HUDEP-2 (cell line): Measurements from ENCODE around the gene DPY19L2.
"Not testable (repeated sequence)": the region's sequence is repeated elsewhere in the genome, so short reads cannot be mapped to it uniquely, and the experiment has no call there.

Experiments
- DNase-seq, 76 experiments: peaks; one replicate each; lab custom pipeline; 2025; ENCODE audit not compliant: unreplicated experiment in 76 of 76; lab: John Stamatoyannopoulos, UW

The DPY19L2 gene

DNA sequence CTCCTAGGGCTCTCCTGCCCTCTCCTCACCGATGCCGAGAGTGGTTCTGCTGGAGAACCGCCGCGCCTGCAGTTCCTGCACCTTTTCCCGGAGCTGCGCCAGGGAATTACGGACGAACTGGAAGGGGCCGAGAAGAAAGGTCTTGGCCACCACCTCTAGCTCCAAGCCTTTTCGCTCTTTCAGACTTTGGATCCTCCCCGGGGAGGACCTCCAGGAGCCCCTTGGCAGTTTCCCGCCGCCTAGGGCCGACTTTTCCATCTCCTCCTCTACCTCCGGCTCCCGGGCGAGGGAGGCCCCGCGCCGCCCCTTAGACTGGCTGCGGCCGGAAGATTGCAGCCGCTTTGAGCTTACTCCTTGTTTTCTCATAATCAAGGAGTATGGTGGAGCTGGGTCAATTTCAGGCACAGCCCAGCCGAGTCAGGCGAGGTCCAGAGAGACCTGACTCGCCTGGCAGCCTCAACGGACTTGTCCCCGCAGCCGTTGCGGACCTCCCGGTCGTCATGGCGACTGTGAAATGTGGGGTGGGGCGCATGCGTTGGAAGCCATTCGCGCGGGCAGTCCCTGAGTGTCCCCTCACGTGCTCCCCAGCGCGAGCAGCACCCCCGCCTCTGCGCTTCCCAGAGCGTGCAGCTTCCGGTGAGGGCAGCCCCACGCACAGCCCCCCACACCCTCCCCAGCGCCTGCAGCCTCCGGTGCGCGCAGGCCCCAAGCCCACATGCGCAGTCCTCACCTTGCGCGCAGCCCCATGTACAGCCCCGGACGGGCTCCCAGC, at the start of gene DPY19L2:
TSS of gene DPY19L2 (minus strand) at position 466 of the 772 bp plus-strand sequence. CDS start at position 366, 100 bp downstream.
- peak in 75 of 76 experiments; percentile 2 to 91 (median 76) for DNase-seq

DNA sequence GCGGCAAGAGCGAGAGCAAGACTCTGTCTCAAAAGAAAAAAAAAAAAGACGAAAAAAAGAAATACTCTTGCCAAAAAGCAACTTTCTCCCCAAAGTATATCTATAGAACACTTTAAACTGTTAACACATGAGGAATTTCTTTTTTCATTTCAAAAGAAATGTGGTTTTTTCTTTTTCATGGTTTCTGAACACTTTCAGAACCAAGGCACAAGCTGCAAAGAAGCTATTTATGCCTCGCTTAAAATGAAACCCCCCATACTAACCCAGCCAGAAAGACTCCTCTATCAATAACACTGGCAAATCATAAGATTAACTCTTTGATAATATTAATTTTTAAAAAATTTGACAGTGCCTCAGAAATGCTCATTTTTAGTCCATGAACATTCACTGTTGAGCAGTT, 48.6 kb upstream of the DPY19L2 start:
- DNase-seq, result not testable (repeated sequence)

DNA sequence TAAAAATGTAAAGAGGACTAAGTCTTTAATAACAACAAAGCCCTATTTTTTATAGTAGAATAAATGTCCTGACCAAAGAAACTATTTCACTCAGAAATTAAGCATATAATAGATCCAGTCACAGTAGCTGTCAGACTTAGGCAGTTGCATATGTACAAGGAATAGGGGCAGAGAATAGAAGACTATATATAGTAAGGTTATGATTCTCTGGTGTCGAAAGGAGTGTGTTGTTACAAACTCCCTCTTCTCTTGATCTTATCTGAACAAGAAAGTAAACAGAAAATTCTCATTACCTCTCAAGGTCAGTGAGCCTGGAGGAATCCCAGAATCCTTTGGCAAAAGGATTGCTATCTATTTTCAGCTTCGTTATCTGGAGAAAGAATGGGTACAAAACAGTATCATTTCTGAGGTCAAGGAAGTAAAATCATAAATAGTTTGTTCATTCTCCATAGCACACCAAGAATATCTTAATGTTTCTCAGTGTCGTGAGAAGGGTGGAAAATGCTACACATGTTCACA, 46.9 kb upstream of the DPY19L2 start:
- DNase-seq, result not testable (repeated sequence)

GRCh38 chr12:63714409-63714808, 46.1 kb upstream of the DPY19L2 start:
- not testable (repeated sequence) for DNase-seq

GRCh38 chr12:63713681-63714075, 45.4 kb upstream of the DPY19L2 start:
- not testable (repeated sequence) for DNase-seq

DNA sequence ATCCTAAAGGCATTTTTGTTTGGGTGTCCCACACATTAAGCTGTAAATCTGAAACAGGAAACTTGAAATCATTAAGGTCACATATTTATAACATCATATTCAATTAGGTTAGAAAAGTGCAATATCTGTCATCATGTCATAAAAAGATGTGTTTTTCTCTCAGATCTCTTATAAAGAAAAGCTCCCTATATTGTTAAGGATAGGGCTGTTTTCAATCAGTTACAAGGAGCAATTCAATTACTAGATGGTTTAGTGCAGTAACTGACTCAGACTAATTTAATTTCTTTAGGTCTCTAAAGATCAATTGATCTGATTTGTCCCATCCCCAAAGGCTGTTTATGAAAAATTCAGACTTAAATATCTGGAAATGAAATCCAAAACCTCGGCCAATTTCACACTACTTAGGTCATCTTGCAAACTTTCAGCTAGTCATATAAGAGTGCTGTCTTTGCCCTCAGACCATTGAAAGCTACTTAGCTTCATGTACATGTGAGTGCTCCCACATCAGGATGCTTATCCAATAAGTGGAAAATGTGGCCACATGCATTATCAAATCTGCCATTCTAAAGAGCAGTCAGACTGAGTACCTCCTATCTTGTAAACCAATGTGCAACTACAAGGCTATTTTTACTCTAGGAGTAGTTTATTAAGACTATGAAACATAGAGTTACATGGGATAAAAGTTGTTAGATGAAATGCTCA, 44.8 kb upstream of the DPY19L2 start:
- not testable (repeated sequence) for DNase-seq

GRCh38 chr12:63712376-63712974, 44.2 kb upstream of the DPY19L2 start:
- not testable (repeated sequence) for DNase-seq

GRCh38 chr12:63711339-63711738, 43.0 kb upstream of the DPY19L2 start:
- DNase-seq, result not testable (repeated sequence)

- no peak for DNase-seq
Observed at GRCh38 chr12:63706336-63706735, 38.0 kb upstream of the DPY19L2 start.

- DNase-seq, result not testable (repeated sequence)
Observed at GRCh38 chr12:63699678-63700382, 31.5 kb upstream of the DPY19L2 start.

GRCh38 chr12:63699011-63699410, 30.7 kb upstream of the DPY19L2 start:
- DNase-seq, result not testable (repeated sequence)

GRCh38 chr12:63690837-63691236, 22.5 kb upstream of the DPY19L2 start:
- not testable (repeated sequence) for DNase-seq

GRCh38 chr12:63689141-63689540, 20.8 kb upstream of the DPY19L2 start:
- not testable (repeated sequence) for DNase-seq

GRCh38 chr12:63686623-63687022, 18.3 kb upstream of the DPY19L2 start:
- not testable (repeated sequence) for DNase-seq

DNA sequence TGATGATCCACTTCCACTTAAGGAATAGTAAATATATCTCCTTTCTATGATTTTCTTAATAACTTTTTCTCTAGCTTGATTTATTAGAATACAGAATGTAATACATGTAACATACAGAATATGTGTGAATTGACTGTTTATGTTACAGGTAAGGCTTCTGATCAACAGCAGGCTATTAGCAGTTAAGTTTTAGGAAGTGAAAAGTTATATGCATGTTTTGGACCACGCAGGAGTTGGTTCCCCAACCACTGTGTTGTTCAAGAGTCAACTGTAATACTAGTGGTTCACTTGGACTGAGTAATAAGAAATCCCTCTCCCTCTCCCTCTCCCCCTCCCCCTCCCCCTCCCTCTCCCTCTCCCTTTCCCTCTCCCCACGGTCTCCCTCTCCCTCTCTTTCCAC, 17.5 kb upstream of the DPY19L2 start:
- not testable (repeated sequence) for DNase-seq

- not testable (repeated sequence) for DNase-seq
Observed at GRCh38 chr12:63682617-63683016, 14.3 kb upstream of the DPY19L2 start.

DNA sequence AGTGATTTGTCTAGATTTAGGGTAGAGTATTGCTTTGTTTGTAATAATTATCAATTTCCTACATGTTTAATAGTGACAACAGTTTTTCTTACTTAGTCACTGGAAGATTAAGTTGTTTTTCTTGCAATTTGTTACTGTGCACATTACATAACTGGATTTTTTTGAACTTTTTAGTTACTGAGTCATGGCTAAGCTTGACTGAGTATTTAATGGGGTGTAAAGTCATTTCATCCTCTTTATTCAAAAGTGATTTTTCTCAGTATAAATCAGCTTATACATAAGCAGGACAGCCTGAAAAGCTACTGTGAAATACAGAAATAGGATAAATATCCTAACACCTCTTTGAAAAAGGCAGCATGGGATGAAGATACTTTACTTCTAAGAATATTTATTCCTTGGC, 12.5 kb upstream of the DPY19L2 start:
- DNase-seq, result not testable (repeated sequence)

- DNase-seq, result not testable (repeated sequence)
Observed at GRCh38 chr12:63672550-63672949, 4.3 kb upstream of the DPY19L2 start.

GRCh38 chr12:63669936-63670335, 1.6 kb upstream of the DPY19L2 start:
- DNase-seq, result not testable (repeated sequence)

- not testable (repeated sequence) for DNase-seq
Observed at GRCh38 chr12:63669427-63669826, 1.1 kb upstream of the DPY19L2 start.
